GM04504 (cell line): ENCODE results near the gene SLC24A4.

ENCODE experiments used
- DNase-seq: peaks from one replicate; pipeline ENCODE4 v3.0.0-alpha.2; 2012; ENCODE audit warnings: low read depth

The SLC24A4 gene, protein sequence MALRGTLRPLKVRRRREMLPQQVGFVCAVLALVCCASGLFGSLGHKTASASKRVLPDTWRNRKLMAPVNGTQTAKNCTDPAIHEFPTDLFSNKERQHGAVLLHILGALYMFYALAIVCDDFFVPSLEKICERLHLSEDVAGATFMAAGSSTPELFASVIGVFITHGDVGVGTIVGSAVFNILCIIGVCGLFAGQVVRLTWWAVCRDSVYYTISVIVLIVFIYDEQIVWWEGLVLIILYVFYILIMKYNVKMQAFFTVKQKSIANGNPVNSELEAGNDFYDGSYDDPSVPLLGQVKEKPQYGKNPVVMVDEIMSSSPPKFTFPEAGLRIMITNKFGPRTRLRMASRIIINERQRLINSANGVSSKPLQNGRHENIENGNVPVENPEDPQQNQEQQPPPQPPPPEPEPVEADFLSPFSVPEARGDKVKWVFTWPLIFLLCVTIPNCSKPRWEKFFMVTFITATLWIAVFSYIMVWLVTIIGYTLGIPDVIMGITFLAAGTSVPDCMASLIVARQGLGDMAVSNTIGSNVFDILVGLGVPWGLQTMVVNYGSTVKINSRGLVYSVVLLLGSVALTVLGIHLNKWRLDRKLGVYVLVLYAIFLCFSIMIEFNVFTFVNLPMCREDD

DNA sequence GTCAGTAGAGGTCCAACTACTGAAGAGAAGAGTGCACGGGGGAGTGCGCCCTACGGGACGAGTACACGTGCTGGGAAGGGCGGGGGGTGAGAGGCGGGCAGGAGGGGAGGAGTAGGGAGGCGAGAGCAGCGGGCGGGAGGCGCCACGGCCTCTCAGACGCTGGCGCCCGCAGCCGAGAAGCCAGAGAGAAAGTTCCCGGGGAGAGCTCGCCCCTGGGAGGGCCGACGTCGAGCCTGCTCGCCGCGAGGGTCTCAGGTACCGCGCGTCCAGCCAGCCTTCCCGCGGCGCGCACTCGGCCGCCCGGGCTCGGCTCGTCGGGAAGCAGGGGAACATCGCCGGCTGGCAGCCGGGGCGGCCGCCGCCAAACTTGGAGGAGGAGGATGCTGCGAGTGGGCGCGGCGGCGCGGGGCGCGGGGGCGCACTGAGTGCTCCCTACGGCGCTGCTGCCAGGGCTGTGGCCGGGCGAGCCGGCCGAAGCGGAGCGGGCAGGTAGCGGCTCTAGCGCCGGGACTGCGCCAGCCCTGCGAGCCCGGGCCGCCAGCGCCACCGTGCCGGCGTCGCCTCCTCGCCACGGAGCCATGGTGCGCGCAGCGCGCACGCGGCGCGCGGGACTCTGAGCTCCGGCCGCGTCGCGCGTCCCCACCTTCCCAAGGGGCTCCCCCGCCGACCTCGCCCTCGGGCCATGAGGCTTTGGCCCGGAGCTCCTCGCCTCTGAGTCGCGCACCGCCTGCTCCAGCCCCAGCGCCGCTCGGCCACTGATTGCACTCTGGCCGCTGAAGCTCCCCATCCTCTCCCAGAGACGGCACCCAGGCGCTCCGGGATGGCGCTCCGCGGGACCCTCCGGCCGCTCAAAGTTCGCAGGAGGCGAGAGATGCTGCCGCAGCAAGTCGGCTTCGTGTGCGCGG lies at the start of gene SLC24A4:
Gene SLC24A4 (plus strand): TSS at position 155 of the 905 bp plus-strand sequence. CDS start 666 bp downstream, at position 821.
- DNase-seq, result no peak

DNA sequence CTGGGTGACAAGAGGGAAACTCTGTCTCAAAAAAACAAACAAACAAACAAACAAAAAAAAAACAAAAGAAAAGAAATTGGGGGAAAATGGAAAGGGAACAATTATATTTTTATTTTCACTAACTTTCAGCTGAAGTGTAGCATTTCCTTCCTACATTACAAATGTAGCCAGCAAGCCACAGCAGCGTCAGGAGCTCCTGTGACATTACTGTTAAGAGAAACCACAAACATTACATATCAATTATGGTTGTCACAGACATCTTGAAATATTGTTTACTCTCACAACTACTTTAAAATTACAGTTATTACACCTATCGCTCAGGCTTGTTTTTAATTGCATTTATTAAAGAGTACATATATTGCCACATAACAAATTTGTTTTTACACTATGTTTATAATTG lies 49.8 kb upstream of the SLC24A4 start:
- DNase-seq, result no peak

DNA sequence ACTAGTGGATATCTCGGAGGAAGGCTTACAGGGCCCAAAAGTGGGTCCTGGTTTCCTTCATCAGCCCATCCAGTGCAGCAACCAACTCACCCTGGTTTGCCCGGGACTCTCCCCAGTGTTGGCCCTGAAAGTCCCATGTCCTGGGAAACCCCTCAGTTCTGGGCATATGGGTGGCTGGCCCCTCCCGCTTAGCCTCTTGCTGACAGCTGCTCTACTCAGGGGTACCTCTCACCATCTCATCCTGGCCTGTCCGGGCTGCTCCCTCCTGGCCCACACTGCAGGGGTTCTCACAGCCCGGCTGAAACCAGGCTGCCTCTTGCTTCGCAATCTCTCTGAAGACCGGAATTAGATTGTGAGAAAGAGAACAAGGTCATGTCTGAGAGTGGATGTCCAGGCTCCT lies 48.9 kb upstream of the SLC24A4 start:
- DNase-seq, result no peak

DNA sequence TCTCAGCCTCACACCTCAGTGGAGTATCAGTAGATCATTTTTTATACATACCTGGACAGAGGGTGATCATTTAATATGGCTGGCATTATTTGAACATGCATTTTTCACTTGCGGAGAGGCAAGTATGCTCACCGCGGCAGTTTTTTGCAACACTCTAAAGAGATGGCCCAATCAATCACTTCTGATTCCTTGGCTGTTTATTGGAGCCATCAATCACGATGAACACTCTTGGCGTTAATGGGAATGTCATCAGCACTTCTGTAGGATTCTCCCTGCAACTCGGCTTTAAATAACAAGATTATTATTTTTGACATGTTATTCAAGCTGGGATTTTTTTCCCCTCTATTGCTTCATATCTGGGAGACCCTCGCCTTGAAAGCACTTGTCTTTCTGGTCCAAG lies 46.9 kb upstream of the SLC24A4 start:
- DNase-seq, result no peak

DNA sequence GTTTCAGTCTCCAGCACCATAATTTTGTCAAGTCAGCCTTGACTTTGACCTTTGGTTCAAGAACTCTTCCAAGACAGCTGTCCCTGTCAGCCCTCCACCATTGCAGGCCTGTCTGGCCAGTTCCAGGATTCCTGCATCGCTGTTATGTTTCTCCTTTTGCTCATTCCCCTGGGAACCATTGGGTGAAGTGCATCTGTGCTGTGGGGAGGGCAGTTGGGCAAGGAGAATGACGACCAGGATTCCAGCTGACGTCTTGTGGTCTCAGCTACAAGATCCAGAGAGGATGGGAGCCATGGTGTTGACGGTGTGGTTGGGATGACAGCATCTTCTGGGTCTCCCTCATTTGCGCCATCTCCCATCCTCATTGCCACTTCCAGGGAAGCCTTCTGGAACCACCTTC lies 45.9 kb upstream of the SLC24A4 start:
- no peak for DNase-seq

DNA sequence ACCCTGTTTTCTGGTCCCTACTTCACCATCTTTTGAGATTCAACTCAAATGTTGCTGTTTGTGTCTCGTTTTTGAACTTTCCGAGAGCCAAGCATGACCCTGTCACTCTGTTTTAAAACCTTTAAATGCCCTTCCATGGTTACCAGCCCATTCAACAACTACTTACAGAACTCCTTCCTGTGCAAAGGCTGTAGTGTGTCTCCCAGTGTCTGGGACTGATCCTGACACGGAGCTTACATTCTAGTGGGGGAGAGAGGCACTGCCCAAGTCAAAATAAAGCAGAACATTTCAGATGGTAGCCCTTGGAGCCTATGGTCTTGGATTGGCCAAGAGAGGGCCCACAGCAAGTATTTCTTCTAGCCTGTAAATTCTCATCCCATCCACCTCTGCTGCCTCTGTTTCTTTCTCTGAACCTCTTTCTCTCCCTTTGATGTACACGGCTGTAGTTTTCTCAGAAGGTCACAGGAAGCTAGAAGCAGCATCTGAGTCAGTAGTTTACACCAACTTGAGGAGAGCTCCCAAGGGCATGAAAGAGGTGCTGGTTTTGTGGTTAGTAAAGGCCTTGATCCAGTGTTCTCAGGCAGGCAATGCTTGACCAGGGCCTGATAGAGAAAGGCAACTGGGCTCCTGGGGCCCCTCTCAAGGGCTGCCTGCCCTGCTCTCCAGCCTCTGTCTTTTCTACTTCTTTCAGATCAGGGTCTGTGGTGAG lies 42.3 kb upstream of the SLC24A4 start:
- DNase-seq, result no peak

DNA sequence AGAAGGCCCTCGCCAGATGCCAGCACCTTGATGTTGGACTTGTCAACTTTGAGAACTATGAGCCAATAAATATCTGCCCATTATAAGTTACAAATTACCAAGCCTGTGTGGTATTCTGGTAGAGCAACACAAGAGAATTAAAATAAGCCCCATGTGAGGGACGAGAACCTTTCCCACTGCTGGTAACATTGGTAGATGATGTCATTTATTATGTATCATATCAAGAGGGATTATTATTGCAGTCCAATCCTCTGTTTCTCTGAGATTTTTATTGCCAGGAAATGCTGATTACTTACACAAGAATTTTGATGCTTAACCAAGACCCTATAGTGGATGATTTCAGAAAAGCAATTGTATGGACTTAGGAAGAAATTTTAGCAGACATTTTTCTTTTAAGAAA lies 40.3 kb upstream of the SLC24A4 start:
- DNase-seq, result no peak

DNA sequence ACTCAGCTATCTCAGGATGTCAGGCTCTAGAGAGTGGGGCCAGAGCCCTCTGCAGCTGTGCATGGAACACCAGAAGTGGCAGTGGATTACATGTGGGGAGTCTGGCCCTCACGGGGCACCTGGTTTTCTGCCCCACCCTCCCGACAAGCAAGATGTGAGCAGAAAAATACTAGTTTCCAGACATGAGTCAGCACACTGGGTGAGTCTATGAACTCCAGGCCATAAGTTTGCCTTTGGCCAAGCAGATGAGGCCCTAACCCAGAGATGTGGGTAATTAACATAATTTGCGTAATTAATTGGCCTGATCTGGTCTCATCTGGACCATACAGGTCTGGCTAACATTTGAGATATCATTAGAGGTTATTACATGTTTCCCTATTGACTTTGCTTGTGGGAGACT lies 37.7 kb upstream of the SLC24A4 start:
- DNase-seq, result no peak

DNA sequence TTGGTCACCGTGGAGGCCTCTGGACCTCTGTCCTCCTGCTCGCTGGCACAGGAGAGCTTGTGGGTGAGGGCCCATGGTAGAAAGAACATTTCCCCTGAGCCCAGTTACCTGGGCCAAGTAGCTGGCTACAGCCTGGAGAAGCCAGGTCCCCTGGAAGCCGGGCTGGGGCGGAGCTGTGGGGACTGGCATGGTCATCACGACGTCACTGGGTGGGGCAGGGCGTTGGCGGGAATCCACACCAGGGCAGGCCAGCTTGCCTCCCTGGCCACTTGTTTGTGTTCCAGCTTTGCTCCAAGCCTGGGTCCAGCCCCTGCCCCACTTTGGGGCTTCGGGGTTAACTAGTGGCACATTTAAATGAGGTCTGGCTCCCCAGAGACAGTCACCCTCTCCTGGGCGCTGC lies 35.0 kb upstream of the SLC24A4 start:
- no peak for DNase-seq

DNA sequence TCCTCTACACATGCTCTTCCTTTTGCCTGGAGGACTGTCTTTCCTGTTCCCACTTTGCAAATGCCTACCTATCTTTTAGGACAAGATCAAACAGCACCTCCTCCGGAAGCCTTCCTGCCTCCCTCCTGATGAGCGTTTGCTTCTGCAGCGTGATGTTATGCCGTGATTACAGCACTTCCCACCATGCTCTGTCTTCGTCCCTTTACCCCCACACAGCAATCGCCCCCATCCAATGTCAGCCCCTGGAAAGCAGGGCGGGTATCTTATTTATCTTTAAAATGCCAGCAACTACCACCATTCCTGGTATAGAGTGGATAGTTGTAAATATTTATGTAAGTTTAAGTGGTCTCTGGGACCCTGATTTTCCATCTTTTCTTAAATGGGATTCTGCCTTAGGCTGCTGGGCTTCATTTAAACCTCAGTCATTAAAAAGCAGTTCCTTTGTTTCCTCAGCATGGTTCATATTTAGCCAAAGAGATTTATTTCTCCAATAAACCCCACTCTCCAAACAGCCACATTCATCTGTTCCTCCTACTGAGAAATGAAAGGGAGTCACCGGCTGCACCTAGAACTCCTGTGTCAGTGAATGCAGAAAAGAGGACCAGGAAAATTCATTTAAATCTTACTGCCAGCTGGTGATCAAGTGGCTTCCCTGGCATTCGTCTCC lies 33.8 kb upstream of the SLC24A4 start:
- DNase-seq, result no peak

DNA sequence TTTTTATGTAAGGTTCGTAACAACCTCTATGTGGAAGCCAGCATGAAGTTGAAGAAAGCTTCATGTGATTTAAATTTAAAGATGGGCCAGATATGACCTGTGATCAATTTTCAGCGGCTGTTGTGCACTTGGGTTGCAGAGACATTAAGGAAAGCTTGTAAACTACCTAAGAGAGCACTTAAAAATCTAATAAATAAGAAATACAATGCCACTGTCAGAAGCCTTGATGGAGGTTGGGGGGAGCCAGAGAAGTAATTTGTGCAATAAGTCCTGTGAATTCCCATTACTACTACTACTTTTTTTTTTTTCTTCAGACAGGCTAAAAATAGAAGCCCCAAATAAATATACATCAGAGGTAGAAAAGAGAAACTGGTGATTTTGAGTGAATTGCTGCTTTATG lies 30.3 kb upstream of the SLC24A4 start:
- no peak for DNase-seq

DNA sequence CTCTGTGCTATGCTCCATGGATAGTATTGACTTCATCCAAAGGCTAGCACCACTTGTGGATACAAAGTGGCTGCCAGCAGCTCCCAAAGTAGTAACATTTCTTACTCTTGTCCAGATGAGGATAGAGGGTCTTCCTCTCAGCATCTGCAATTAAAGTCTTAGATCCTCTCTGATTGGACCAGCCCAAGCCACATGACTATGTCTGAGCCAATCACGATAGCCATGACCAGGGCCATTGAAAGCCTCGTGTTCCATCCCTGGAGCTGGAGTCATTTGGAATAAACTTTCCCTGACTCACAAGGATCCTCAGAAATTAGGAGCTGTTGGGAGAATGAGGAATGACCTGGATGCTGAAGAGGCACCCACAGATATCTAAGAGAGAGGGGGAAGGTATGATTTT lies 28.5 kb upstream of the SLC24A4 start:
- DNase-seq, result no peak

DNA sequence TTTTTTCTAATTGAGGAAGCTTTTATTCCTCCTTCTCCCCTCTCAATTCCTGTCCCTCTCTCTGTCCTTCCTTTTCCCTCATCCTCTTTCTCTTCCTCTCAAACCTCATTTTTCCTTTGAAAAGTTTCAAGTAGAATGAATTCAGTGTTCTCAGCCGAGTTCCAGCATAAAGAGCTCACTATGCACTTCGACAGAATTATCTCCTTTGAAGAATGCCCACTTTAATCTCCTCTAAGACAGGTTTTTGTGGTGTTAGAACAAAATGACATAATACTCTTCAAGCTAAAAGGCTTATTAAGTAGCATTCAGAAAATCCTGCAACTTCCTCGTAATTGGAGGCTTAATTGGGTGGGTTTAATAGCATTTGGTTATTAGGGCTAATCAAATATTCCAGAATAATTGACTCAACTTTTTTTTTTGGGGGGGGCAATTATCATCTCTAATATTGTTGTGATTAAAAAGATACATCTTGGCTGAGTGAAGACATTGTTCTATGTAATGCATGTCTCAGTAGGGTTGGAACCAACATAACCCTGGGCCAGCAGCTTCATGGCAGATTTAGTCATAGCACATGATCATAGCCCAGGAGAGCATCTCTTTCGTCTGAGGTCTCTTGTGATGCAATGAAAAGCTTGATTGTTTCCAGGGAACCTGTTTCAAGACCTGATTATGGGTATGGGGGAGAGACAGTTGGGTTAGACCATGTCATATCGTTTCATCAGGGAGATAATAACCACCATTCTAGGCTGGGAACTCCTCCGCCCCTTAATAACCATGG lies 25.0 kb upstream of the SLC24A4 start:
- DNase-seq, result no peak

DNA sequence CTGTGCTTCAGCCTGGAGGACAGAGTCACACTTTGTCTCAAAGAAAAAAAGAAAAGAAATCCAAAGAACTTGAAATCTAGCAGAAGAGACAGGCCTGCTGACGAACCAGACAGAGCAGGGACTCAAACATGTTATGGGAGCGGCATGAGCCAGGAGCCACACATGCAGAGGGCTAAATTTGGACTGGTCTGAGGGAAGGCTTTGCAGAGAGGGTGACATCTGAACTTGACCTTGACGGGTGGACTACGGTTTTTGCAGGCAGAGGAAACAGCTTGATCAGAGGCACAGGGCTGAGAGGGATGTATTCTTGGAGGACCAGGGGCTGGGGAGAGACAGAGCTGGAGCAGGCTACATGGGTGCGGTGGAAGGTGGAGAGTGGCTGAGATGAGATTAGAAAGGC lies 20.5 kb upstream of the SLC24A4 start:
- DNase-seq, result no peak

DNA sequence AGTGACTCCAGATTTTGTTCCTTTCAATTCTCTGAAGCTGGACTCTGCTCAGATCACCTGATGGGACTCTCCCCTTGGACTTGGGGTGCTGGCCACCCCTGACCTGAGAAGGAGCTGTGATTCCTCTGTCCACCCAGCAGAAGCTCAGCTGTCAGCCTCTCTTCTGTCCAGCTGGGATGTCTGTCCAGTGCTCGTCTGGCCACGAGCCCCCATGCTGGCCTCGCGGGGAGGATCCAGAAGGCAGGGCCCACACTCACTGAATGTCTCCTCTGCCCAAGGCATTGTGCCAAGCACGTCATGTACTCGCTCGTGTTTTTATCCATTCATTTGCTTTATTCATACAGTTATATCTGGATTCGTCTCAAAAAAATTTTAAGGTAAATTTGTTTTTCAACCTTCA lies 14.2 kb upstream of the SLC24A4 start:
- no peak for DNase-seq

DNA sequence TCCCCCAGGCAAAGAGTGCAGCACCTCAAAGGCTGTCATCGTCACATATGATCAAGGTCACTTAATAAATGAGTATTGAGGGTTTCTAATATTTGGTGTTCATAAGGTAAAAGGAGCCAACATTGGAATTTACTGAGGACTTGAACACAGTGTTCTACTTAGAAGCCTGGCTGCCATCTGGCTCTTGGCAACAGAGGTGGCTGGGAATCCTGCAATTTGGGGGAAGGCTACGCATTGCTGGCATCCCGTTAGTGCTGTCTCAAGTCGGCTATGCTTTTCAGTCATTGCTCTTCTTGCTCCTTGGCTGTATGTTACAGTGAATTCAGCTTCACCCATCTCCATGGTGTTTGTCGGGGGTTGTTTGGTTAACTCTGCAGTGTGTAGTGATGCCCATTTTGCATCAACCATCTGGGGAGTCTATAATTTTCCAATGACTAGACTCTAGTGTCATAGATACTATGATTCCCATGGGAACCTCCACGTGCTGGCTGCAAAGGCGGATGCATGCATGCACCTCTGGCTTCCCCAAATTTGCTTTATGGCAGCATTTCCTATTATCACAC lies 12.9 kb upstream of the SLC24A4 start:
- DNase-seq, result no peak

DNA sequence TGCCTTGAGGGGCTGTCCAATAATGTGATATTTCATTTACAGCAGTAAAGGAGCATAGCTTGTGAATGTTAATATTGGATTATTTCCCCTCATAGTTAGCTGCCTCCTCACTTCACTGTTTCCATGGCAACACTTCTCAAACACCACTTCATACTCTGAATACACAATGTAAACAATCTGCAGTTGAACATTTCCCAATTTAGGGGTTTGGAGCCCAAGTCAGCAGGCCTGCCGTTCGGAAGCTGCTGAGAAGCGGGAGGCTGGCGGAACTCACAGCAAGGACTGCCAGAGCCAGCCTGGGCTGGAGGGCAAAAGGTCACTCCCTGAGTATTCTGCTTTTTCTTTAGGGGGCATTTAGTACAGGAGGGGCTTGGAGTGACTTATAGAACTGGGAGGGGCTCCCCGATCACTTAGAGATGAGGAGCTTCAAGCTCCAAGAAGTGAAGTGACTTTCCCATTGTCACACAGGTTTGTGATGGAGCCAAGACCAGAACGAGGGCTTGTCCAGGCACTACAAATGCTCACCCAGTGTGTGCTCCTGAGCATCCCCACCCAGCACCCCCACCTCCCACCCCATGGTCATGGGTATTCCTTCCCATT lies 12.1 kb upstream of the SLC24A4 start:
- DNase-seq, result no peak

DNA sequence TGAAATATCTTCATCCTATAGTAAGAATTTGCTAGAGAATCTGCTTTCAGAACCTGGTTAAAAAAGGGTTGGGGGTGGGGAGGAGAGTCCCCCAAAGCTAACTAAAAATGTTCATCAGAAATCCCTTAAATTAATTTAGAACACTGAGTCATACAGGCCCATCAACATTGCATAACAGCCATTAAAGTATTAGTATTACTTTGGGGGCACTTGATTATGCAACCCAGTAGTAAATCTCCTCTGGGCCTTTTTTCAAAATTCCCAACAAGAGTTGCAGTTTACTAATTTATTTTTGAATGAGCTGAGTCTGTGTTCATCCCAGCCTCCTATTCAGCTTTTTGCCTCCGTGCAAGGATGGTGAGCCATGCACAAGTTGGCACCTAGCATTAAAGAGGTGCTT lies 8.8 kb upstream of the SLC24A4 start:
- DNase-seq, result no peak

DNA sequence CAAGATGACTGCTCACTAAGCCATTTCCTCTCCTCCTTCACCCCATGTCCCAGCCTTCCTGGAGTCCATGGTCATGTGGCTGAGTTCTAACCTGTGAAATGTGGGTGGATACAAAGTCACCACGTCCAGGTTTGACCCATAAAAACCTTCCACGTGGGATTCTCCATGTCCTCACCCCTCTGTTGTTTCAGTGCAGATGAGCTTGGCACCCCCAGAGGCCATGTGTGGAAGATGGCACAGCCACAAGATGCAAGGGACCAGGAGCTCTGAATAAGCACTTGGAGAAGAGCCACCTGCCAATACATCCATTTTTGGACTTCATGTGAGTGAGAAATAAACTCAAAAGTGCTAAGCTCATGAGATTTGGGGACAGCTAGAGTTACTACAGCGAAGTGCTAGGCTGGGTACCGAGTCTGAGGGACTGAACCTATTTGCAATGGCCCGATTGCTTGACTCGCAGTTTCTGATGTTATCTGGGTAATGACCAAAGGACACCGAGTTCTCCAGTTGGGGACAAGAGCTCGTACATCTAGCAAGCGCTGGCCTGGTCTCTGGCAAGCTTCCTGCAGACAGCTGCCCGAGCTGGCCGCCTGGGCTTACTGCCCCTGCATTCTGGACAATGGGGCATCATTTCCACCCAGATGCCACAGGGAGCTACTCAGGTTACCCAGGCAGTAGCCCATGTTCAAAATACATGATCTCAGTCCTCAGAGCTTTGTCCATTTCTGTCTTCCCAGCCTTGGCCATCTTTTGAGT lies 7.7 kb upstream of the SLC24A4 start:
- no peak for DNase-seq
